ENCODE results near the gene DSCAM.

DNA sequence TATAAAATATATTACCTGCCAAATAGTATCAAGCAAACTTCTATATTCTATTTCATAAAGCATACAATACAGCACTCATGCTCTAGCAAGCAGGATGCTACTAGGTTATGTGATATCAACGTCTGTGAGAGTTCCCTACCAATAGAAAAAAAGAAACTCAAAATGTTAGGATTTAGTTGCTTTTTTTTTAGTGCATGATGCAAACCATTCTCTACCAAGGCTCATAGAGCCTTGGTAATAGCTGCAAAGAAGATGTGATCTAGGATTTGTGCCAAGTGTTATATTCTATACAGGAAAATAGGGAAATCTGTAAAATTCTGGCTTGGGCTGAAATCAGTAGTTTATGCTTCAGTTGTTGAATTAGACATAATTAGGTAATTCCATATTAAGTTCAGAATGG, 394.4 kb downstream of the DSCAM start:
- no peak for TF ChIP-seq POLR2AphosphoS5 (IDR thresholded peaks at IDR 0.05; ENCODE audit: low read depth)
- TF ChIP-seq, protein P1, sequence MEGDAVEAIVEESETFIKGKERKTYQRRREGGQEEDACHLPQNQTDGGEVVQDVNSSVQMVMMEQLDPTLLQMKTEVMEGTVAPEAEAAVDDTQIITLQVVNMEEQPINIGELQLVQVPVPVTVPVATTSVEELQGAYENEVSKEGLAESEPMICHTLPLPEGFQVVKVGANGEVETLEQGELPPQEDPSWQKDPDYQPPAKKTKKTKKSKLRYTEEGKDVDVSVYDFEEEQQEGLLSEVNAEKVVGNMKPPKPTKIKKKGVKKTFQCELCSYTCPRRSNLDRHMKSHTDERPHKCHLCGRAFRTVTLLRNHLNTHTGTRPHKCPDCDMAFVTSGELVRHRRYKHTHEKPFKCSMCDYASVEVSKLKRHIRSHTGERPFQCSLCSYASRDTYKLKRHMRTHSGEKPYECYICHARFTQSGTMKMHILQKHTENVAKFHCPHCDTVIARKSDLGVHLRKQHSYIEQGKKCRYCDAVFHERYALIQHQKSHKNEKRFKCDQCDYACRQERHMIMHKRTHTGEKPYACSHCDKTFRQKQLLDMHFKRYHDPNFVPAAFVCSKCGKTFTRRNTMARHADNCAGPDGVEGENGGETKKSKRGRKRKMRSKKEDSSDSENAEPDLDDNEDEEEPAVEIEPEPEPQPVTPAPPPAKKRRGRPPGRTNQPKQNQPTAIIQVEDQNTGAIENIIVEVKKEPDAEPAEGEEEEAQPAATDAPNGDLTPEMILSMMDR (conservative IDR thresholded peaks at IDR 0.05; ENCODE audit: low read depth in 2 of 2) = no peak
- no peak for TF ChIP-seq EZH2 (IDR thresholded peaks at IDR 0.05; ENCODE audit: low read depth, unreplicated experiment)
- TF ChIP-seq, protein P2, sequence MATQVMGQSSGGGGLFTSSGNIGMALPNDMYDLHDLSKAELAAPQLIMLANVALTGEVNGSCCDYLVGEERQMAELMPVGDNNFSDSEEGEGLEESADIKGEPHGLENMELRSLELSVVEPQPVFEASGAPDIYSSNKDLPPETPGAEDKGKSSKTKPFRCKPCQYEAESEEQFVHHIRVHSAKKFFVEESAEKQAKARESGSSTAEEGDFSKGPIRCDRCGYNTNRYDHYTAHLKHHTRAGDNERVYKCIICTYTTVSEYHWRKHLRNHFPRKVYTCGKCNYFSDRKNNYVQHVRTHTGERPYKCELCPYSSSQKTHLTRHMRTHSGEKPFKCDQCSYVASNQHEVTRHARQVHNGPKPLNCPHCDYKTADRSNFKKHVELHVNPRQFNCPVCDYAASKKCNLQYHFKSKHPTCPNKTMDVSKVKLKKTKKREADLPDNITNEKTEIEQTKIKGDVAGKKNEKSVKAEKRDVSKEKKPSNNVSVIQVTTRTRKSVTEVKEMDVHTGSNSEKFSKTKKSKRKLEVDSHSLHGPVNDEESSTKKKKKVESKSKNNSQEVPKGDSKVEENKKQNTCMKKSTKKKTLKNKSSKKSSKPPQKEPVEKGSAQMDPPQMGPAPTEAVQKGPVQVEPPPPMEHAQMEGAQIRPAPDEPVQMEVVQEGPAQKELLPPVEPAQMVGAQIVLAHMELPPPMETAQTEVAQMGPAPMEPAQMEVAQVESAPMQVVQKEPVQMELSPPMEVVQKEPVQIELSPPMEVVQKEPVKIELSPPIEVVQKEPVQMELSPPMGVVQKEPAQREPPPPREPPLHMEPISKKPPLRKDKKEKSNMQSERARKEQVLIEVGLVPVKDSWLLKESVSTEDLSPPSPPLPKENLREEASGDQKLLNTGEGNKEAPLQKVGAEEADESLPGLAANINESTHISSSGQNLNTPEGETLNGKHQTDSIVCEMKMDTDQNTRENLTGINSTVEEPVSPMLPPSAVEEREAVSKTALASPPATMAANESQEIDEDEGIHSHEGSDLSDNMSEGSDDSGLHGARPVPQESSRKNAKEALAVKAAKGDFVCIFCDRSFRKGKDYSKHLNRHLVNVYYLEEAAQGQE (IDR thresholded peaks at IDR 0.05; ENCODE audit: unreplicated experiment) = no peak
- no peak for TF ChIP-seq ZNF114 (CRISPR knock-in tag; IDR thresholded peaks at IDR 0.05)

Data from GM23338 (cell line).